GOT3 (cell line): Measurements from ENCODE around the gene CCL3.
"Not testable (repeated sequence)": the region's sequence is repeated elsewhere in the genome, so short reads cannot be mapped to it uniquely, and the experiment has no call there.

Experiments
- DNase-seq: peaks from one replicate; lab custom pipeline; 2025; ENCODE audit warnings: mixed read lengths; lab: John Stamatoyannopoulos, UW

Gene CCL3

DNA sequence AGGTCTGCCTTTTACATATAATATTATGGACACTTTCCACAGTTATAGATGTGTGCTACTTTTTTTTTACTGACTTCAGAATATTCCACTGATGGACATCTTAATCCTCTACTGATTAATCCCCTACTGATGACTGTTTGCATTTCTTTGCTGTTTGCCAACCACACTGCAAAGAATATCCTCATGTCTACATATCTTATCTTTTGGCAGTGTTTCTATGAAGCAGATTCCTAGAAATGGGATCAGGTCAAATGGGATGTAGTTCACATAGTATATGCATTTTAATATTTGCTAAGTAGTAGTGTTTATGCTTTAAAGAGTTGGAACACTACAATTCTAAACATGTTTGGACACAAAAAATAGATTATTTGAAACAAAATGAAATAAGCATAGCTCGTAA lies 3.2 kb downstream of the CCL3 start:
- DNase-seq: no peak

- DNase-seq: no peak
Observed at GRCh38 chr17:36085765-36086164, 4.2 kb downstream of the CCL3 start.

- DNase-seq: not testable (repeated sequence)
Observed at GRCh38 chr17:36083691-36084090, 6.3 kb downstream of the CCL3 start.

DNA sequence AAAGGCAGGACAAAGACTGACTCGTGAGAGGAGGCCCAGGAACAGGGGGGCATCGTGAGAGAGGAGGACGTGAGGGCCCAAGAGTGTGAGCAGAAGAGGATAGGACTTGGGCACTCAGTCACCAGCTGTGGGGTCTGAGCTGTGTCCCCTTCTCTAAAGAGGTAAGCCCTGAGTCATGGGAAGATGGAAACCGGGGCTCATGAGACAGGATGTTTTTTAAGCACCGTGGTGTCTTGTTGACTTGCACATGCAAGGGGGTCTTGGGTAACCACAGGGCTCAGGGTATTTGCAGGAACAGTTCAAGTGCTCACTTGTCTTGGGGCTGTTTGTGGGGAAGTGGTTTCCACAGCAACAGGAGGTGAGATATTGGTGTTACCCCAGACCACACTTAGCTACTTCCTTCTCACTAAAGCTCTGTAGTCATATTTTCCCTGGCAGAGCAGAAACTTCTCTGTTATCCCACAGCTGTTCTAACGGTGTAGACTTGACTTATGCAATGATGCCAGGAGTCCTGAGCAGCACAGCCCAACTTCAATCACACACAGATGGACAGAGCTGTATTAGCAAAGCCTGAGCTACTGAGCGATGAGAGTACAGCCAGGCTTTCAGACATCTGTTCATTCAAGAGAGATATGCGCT lies 7.3 kb downstream of the CCL3 start:
- not testable (repeated sequence) for DNase-seq

DNA sequence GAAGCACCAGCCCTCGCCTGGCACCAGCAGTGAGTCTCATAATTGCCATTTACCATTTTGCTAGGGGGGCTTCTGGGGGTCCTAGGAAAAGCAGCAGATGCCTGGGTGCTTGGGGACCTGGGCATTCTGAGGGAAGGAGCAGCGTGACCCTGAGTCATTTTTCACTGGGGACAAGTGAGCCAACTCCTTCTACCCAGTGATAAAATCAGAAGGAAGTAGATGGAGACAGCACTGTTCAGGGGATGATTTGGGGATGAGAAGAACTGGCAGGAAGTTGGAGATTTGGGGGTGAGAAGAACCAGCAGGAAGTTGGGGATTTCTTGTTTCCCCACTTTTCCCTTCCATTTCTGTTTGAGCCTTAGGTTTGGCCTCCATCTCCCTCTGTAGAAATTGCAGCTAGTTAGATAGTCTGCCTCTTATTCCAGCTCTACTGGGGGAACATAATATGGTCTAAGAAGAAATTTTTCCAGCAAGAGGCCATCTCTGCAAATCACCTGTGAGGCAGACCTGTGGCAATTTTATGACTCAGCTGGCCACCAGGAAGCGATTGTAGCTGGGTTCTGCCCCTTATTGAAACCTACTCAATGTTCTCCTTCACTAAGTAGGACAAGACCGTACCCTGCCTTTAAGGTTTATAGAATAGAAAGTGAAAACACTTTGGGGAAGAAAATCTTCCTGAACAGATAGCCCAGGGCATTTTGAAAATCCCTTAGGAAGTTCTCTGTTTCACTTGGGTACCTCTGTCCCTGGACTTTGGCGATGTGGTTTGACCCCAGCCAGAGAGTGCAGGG lies 8.1 kb downstream of the CCL3 start:
- not testable (repeated sequence) for DNase-seq

GRCh38 chr17:36074365-36074764 lies 15.6 kb downstream of the CCL3 start:
- DNase-seq: no peak

GRCh38 chr17:36072431-36073121 lies 17.4 kb downstream of the CCL3 start:
- DNase-seq: no peak

- DNase-seq: no peak
Observed at GRCh38 chr17:36071751-36072150, 18.2 kb downstream of the CCL3 start.

- no peak for DNase-seq
Observed at GRCh38 chr17:36070427-36070826, 19.5 kb downstream of the CCL3 start.

GRCh38 chr17:36069136-36069535 lies 20.8 kb downstream of the CCL3 start:
- no peak for DNase-seq

GRCh38 chr17:36068524-36068923 lies 21.4 kb downstream of the CCL3 start:
- no peak for DNase-seq

GRCh38 chr17:36066365-36066985 lies 23.5 kb downstream of the CCL3 start:
- DNase-seq: no peak

DNA sequence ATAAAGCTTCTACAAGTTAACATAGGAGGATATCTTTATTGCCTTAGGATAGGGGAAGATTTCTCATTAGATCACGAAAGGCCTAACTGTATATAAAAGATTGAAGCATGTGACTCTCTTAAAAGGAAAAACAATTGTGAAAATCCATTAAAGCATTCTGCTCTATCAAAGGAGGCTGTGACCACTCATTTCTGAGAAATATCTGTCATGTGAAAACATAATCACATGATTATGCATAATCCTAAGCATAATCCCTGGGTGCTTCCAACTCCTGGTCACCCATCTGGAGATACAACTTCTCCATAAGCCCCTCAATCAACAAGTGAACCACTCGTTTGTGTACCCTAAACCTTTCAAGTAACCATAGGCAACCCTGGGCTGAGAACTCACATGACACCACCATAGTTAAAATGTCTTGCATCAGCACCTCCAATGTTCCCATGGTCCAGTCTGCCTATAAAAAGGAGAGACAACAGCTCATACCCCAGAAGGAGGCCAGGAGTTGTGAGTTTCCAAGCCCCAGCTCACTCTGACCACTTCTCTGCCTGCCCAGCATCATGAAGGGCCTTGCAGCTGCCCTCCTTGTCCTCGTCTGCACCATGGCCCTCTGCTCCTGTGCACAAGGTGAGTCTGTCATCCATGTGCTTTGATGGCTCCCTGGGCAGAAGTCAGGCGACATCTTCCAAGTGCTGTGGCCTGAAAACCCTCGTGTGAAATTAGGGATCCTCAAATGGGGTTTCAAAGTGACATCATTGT lies 26.0 kb downstream of the CCL3 start, which contains the start of gene CCL18:
Gene CCL18, plus strand, starts transcription at position 487 of the 756 bp plus-strand sequence. Its CDS starts 71 bp downstream, at position 558.
- no peak for DNase-seq

- DNase-seq: no peak
Observed at GRCh38 chr17:36060816-36061215, 29.1 kb downstream of the CCL3 start.

GRCh38 chr17:36059406-36059805 lies 30.5 kb downstream of the CCL3 start:
- no peak for DNase-seq

GRCh38 chr17:36057911-36058310 lies 32.0 kb downstream of the CCL3 start:
- no peak for DNase-seq

- no peak for DNase-seq
Observed at GRCh38 chr17:36055921-36056520, 33.9 kb downstream of the CCL3 start.

DNA sequence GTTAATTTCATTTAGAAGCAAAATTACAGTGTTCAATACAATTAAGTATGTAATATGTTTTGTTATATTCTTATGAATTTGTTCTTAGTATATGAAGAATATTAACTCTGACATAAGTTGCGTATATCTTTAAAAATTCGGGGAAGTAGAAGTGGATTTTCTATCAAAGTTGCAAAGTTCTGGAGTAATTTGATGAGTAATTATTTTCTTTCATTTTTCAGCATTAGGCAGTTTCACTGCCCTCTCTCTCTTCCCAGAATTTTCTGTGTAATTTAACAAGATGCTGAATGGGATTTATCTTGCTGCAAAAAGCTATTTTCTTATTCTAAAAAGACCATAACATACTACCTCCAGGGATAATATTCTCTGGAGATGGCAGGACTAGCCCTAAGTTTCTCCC lies 34.8 kb downstream of the CCL3 start:
- no peak for DNase-seq

- DNase-seq: no peak
Observed at GRCh38 chr17:36049643-36050042, 40.3 kb downstream of the CCL3 start.

DNA sequence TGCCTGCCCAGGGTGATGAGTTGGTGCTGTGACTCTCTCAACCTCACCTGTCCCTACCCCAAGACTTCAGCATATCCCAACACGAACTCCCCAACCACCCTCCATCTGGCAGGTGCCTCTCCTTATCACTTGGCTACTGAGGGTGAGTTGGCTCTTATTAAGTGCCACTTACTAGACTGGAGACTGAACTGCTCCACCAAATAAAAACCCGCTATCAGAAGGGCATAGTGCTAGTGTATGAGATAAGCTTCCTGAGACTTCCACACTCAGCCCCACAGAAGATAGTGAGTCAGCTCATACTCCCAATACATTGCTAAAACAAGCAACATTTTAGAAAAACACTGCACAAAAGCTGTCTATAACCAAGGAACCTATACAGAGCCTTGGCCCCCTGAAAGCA lies 41.9 kb downstream of the CCL3 start:
- DNase-seq: no peak
